Astrocyte of the hippocampus (primary cell): ENCODE results near the gene GPR83.
"Not testable (repeated sequence)": the region's sequence is repeated elsewhere in the genome, so short reads cannot be mapped to it uniquely, and the experiment has no call there.

Experiments
- DNase-seq: peaks from one replicate; pipeline ENCODE4 v3.0.0; 2011; ENCODE audit warnings: low read depth, low spot score

The GPR83 gene

GRCh38 chr11:94400839-94401772 lies at the start of gene GPR83:
TSS of gene GPR83 (minus strand) at chr11:94401419. CDS start at chr11:94401247, 172 bp downstream.
- DNase-seq: peak; percentile 64

- no peak for DNase-seq
These were observed 48.8 kb upstream of the GPR83 start for GRCh38 chr11:94450048-94450447.

- peak; percentile 16 for DNase-seq
These were observed 48.2 kb upstream of the GPR83 start for GRCh38 chr11:94449437-94449836.

- no peak for DNase-seq
These were observed 47.8 kb upstream of the GPR83 start for GRCh38 chr11:94449029-94449428.

GRCh38 chr11:94447149-94447548 lies 45.9 kb upstream of the GPR83 start:
- no peak for DNase-seq

GRCh38 chr11:94445641-94446040 lies 44.4 kb upstream of the GPR83 start:
- DNase-seq: no peak

- DNase-seq: no peak
These were observed 31.8 kb upstream of the GPR83 start for GRCh38 chr11:94433049-94433448.

GRCh38 chr11:94424662-94425061 lies 23.4 kb upstream of the GPR83 start:
- DNase-seq: no peak

GRCh38 chr11:94424011-94424410 lies 22.8 kb upstream of the GPR83 start:
- DNase-seq: peak; percentile 7

GRCh38 chr11:94423507-94423906 lies 22.3 kb upstream of the GPR83 start:
- peak; percentile 11 for DNase-seq

- DNase-seq: no peak
These were observed 17.0 kb upstream of the GPR83 start for GRCh38 chr11:94418123-94418765.

GRCh38 chr11:94417386-94417987 lies 16.3 kb upstream of the GPR83 start:
- peak; percentile 60 for DNase-seq

GRCh38 chr11:94405062-94405833 lies 4.0 kb upstream of the GPR83 start:
- DNase-seq: no peak

- no peak for DNase-seq
These were observed 1.1 kb upstream of the GPR83 start for GRCh38 chr11:94402355-94402754.

GRCh38 chr11:94401773-94402265 lies 600 bp upstream of the GPR83 start:
- no peak for DNase-seq

GRCh38 chr11:94400457-94400838 lies 771 bp downstream of the GPR83 start:
- no peak for DNase-seq

- no peak for DNase-seq
These were observed 1.2 kb downstream of the GPR83 start for GRCh38 chr11:94400050-94400449.

- no peak for DNase-seq
These were observed 3.1 kb downstream of the GPR83 start for GRCh38 chr11:94398101-94398500.

- DNase-seq: no peak
These were observed 4.9 kb downstream of the GPR83 start for GRCh38 chr11:94396282-94396681.

GRCh38 chr11:94391937-94392336 lies 9.3 kb downstream of the GPR83 start:
- not testable (repeated sequence) for DNase-seq

GRCh38 chr11:94379613-94380012 lies 21.6 kb downstream of the GPR83 start:
- DNase-seq: no peak

GRCh38 chr11:94376841-94377240 lies 24.4 kb downstream of the GPR83 start:
- no peak for DNase-seq
